ENCODE results near the gene RNASE4.

DNA sequence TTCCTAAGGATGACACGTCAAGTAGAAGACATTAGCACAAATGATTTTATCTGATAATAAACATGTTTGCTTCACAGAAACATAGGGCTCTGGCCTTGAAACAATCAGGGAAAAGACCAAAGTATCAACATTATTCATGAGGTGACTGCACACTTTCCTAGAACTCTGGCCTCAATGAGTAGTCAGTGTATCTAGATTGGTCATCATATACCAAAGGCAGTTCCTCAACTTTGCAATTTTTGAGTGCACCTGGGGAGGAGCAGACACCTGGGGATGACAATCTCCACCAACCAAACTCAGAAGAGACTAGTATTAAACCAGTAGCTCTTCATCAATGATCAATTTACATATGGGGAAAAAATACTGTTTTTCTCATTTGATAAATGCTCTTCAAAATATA is 65.8 kb downstream of the RNASE4 start:
- TF ChIP-seq, protein P1, sequence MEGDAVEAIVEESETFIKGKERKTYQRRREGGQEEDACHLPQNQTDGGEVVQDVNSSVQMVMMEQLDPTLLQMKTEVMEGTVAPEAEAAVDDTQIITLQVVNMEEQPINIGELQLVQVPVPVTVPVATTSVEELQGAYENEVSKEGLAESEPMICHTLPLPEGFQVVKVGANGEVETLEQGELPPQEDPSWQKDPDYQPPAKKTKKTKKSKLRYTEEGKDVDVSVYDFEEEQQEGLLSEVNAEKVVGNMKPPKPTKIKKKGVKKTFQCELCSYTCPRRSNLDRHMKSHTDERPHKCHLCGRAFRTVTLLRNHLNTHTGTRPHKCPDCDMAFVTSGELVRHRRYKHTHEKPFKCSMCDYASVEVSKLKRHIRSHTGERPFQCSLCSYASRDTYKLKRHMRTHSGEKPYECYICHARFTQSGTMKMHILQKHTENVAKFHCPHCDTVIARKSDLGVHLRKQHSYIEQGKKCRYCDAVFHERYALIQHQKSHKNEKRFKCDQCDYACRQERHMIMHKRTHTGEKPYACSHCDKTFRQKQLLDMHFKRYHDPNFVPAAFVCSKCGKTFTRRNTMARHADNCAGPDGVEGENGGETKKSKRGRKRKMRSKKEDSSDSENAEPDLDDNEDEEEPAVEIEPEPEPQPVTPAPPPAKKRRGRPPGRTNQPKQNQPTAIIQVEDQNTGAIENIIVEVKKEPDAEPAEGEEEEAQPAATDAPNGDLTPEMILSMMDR (IDR thresholded peaks at IDR 0.05; ENCODE audit: low read length) = no peak
- TF ChIP-seq EZH2 (optimal IDR thresholded peaks at IDR 0.05; ENCODE audit: low read depth, low read length) (no peak), EZH2phosphoT487 (IDR thresholded peaks at IDR 0.05; ENCODE audit: low read length) (no peak)
